GM19372 (cell line): Measurements from ENCODE around the gene BRSK2.
"Not testable (repeated sequence)": the region's sequence is repeated elsewhere in the genome, so short reads cannot be mapped to it uniquely, and the experiment has no call there.

Experiments used
- ATAC-seq: cut with Tn5 transposase; IDR thresholded peaks from one replicate; pipeline ENCODE4 v1.9.1; 2021; ENCODE audit warnings: mild to moderate bottlenecking, low read depth, moderate library complexity; ENCODE audit not compliant: unreplicated experiment

Gene BRSK2

GRCh38 chr11:1504581-1505290 is 115.0 kb downstream of the BRSK2 start:
- no peak for ATAC-seq

DNA sequence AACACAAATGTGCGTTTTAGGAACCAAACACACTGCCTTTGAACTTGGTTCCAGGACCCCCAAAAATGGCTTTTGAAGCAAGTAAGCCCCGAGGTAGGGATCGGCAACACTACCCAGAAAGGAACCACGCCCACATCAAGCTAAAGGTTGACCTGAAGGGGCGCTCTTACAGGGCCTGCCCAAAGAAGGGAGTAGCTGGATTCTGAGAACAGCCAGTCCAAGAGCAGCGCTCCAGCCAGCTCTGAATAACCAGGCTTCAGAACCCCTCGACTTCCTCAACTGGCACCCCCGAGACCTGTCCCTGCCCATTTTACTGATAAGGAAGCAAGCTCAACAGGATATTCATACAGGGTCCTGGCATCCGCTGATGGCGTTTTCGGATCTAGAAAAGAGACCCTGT is 115.7 kb downstream of the BRSK2 start:
- no peak for ATAC-seq

- no peak for ATAC-seq
Measured at GRCh38 chr11:1506981-1507380, 117.2 kb downstream of the BRSK2 start.

GRCh38 chr11:1507381-1508140 is 117.8 kb downstream of the BRSK2 start:
- ATAC-seq = no peak

GRCh38 chr11:1508491-1508891 is 118.8 kb downstream of the BRSK2 start:
- ATAC-seq = no peak

- no peak for ATAC-seq
Measured at GRCh38 chr11:1508986-1509385, 119.3 kb downstream of the BRSK2 start.

DNA sequence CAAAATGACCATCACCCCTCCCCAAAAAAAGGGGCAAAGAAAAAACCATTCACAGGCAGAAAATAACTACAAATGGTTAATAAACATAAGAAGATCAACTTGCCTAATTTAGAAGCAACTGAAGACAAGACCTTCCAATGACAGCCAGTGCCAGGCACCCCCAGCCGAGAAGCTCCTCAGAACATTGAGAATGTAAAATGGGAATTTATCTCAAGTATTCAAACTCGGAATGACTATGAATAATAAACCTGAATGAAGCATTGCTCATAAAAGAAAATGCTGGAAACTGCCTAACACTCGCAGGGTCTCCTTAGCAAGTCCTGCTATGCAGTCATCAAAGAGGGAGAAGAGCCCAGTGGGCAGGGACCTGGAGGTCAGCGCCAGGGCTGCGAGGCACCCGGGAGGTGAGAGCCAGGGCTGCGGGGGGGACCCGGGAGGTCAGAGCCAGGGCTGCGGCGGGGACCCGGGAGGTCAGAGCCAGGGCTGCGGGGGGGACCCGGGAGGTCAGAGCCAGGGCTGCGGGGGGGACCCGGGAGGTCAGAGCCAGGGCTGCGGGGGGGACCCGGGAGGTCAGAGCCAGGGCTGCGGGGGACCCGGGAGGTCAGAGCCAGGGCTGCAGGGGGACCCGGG is 120.0 kb downstream of the BRSK2 start:
- no peak for ATAC-seq

DNA sequence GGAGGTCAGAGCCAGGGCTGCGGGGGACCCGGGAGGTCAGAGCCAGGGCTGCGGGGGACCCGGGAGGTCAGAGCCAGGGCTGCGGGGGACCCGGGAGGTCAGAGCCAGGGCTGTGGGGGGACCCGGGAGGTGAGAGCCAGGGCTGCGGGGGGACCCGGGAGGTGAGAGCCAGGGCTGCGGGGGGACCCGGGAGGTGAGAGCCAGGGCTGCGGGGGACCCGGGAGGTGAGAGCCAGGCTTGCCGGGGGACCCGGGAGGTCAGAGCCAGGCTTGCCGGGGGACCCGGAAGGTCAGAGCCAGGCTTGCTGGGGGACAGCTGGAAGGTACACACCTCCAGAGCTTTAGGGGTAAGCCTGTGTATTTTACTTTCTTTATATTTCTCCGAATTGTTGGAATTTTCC is 120.6 kb downstream of the BRSK2 start:
- ATAC-seq = not testable (repeated sequence)

GRCh38 chr11:1510928-1511327 is 121.2 kb downstream of the BRSK2 start:
- no peak for ATAC-seq

DNA sequence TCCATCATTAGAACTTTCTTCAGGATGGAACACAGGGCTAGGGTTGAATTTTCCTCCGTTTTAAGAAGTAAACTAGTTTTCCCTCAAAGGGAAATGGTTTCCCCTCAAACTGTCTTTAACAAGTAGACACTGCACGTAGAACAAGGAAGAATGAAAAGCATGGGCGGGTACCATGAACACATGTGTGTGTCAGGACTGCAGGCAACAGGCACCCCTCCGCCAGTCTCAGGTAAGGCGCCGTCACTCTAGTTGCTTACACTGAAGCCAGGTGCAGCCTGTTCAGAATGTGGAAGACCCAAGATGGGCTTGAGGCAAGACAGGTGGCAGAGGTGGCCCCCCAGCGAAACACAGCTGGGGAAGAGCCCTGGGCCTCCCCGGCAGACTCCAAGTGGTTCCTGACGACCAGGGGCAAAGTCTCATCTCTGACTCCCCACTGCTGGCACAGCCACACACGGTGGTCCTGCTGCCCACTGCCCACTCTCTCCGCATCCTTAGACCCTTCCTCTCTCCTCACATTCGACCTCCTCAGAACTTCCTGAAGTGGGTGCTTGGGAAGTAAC is 122.3 kb downstream of the BRSK2 start:
- ATAC-seq = no peak
